Epithelial cell of umbilical artery (primary cell): ENCODE data around the gene AKR1E2. TPM values are rescaled to one million over a fixed set of nuclear protein-coding genes. Genes with fewer than 3 reads are reported as not detected.

ENCODE experiments used
- total RNA-seq: library from RNA; depleted of rRNA; stranded (reverse); fragments of >200 nt; gene quantifications from 2 replicates; pipeline ENCODE4 v1.2.3, GENCODE V29; 2014

AKR1E2 gene
- total RNA-seq = 18.8 and 26.1 TPM in 2 replicates

DNA sequence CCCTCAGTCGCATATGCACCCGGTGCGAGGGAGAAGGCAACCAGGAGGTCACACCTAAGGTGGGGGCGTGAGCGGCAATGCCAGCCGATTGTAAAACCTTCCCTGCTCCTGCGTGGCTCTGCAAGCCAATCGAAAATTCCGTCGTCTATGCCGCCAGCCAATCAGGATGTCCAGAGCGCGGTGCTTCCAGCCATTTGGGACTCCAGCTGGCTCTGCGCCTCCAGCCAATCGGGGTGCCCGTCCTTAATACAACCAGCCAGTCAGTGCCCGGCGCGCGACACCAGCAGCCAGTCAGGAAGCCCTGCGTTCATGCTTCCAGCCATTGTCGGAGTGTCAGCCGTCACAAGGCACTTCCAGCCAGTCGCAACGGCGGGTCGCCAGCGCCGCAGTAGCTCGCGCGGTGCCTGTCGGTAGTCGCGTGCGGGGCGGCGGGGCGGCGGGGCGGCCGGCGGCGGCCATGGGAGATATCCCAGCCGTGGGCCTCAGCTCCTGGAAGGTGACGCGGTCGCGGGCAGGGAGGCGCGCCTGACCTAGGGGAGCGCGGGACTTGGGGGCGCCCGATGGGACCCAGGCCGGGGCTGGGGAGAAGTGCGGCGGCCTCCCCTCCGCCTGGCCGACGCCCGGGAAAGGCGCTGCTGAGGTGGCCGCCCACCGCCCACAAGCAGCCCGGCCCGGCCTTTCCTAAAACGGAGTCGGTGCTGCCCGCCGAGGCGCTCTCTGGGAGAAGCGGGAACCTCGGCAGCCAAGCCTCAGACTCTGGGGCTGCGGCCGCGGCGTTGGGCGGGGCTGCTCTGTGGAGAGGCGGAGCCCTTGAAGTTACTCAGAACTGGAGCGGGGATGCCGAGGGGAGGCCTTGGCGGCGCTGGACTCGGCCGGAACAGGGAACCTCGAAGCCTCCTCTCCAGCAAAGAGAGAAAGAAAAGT is at the start of gene AKR1E2:
Gene AKR1E2, plus strand, starts transcription at position 340 of the 924 bp plus-strand sequence. Its CDS starts 118 bp downstream, at position 458.

Other genes starting within 250 kb of the AKR1E2 start
- 1.6 and 3.2 TPM in 2 replicates for gene AKR1C1, start 137.2 kb downstream of the AKR1E2 start, total RNA-seq
- gene AKR1C2, start 177.7 kb downstream of the AKR1E2 start, total RNA-seq = 0.32 and 0.61 TPM in 2 replicates